ENCODE results near the gene LENEP. TPM values are rescaled to one million over a fixed set of nuclear protein-coding genes. Genes with fewer than 3 reads are reported as not detected.
"Not testable (repeated sequence)": the region's sequence is repeated elsewhere in the genome, so short reads cannot be mapped to it uniquely, and the experiment has no call there.

LENEP gene
- total RNA-seq, 1 donor from 2014 or later = 0.87 TPM

GRCh38 chr1:154992721-154993571 lies 440 bp upstream of the LENEP start:
- Mint-ChIP-seq H3K9me3 (no peaks in the 10 kb centered on the region), H3K4me3 (no peak overlapping the region), H3K4me1 (peaks cover 2% of the 10 kb centered on the region), H3K36me3 (peaks cover 9% of the 10 kb centered on the region), H3K27ac (no peak overlapping the region), H3K27me3 (ENCODE audit: low read depth) (no peaks in the 10 kb centered on the region)
- no peak for DNase-seq (ENCODE audit: low spot score in 2 of 2, unreplicated experiment in 2 of 2)
- no peak for TF ChIP-seq CTCF (IDR thresholded peaks at IDR 0.05; ENCODE audit: unreplicated experiment)

GRCh38 chr1:154994269-154994587 lies 842 bp downstream of the LENEP start:
- peaks cover 6% of the 10 kb centered on the region for H3K36me3 Mint-ChIP-seq
- no peaks in the 10 kb centered on the region for H3K27me3 Mint-ChIP-seq (ENCODE audit: low read depth)
- H3K27ac Mint-ChIP-seq = no peak overlapping the region
- DNase-seq (ENCODE audit: low spot score in 2 of 2, unreplicated experiment in 2 of 2) = no peak
- no peak overlapping the region for H3K4me3 Mint-ChIP-seq
- no peaks in the 10 kb centered on the region for H3K9me3 Mint-ChIP-seq
- peaks cover 11% of the 10 kb centered on the region for H3K4me1 Mint-ChIP-seq
- no peak for TF ChIP-seq CTCF (IDR thresholded peaks at IDR 0.05; ENCODE audit: unreplicated experiment)

GRCh38 chr1:154994591-154994990 lies 1.2 kb downstream of the LENEP start:
- H3K27ac Mint-ChIP-seq = no peak overlapping the region
- no peaks in the 10 kb centered on the region for H3K9me3 Mint-ChIP-seq
- peaks cover 4% of the 10 kb centered on the region for H3K36me3 Mint-ChIP-seq
- TF ChIP-seq CTCF (IDR thresholded peaks at IDR 0.05; ENCODE audit: unreplicated experiment) = no peak
- DNase-seq (ENCODE audit: low spot score in 2 of 2, unreplicated experiment in 2 of 2) = no peak
- H3K4me3 Mint-ChIP-seq = no peak overlapping the region
- H3K4me1 Mint-ChIP-seq = peaks cover 12% of the 10 kb centered on the region
- H3K27me3 Mint-ChIP-seq (ENCODE audit: low read depth) = no peaks in the 10 kb centered on the region

GRCh38 chr1:154995301-154995983 lies 2.1 kb downstream of the LENEP start:
- H3K9me3 Mint-ChIP-seq; H3K27ac Mint-ChIP-seq; H3K27me3 Mint-ChIP-seq (ENCODE audit: low read depth); H3K4me3 Mint-ChIP-seq; DNase-seq (ENCODE audit: low spot score in 2 of 2, unreplicated experiment in 2 of 2); H3K36me3 Mint-ChIP-seq: not testable (repeated sequence)
- peaks cover 17% of the 10 kb centered on the region for H3K4me1 Mint-ChIP-seq

- Mint-ChIP-seq H3K4me3 (no peak overlapping the region), H3K36me3 (no peaks in the 10 kb centered on the region), H3K4me1 (peaks cover 17% of the 10 kb centered on the region), H3K27me3 (ENCODE audit: low read depth) (no peaks in the 10 kb centered on the region), H3K9me3 (no peaks in the 10 kb centered on the region), H3K27ac (no peak overlapping the region)
- TF ChIP-seq CTCF (IDR thresholded peaks at IDR 0.05; ENCODE audit: unreplicated experiment) = no peak
- DNase-seq (ENCODE audit: low spot score in 2 of 2, unreplicated experiment in 2 of 2) = no peak
These were observed 3.7 kb downstream of the LENEP start for GRCh38 chr1:154996966-154997701.

Measured in mesothelial cell of epicardium (in vitro differentiated cells).